B cell (primary cell): ENCODE data around the gene FBXO9. TPM values are rescaled to one million over a fixed set of nuclear protein-coding genes. Genes with fewer than 3 reads are reported as not detected.

Experiments
- ATAC-seq: fragments of 200-7000 bp; cut with Tn5 transposase; one replicate; pipeline ENCODE4 v1.10.0; 2021; ENCODE audit warnings: low read depth, mild to moderate bottlenecking, moderate number of reproducible peaks, moderate library complexity
- CTCF ChIA-PET: fragments of 350-600 bp; sonication (Branson Sonifier 250); formaldehyde crosslinking; loops from one replicate; lab custom pipeline; 2021; ENCODE audit warnings: antibody characterized with exemption, inconsistent platforms; lab: Charles Lee
- POLR2A ChIA-PET: fragments of 350-600 bp; sonication (Branson Sonifier 250); formaldehyde crosslinking; loops from one replicate; lab custom pipeline; 2021; ENCODE audit warnings: antibody characterized with exemption; lab: Charles Lee
- DNase-seq: peaks from one replicate; pipeline ENCODE4 v3.0.0; 2013
- H2AFZ ChIP-seq: 2 replicates; pipeline ENCODE4 v1.6.1; 2012; ENCODE audit warnings: mild to moderate bottlenecking, low read depth, low read length; ENCODE audit not compliant: insufficient read depth, poor library complexity, severe bottlenecking
- H3K27ac ChIP-seq, 2 donors: 1 replicate in 1 of 2; 2 replicates in 1 of 2; pipeline ENCODE4 v1.5.1; 2012 to 2013; ENCODE audit warnings: low read length in 2 of 2, mild to moderate bottlenecking in 2 of 2, moderate library complexity in 1 of 2
- H3K27me3 ChIP-seq, 4 experiments: fragments of 200-600 bp in 1 of 4; sonication (generic) in 1 of 4; replicated peaks in 1 of 4; 1 replicate in 2 of 4; 2 replicates in 2 of 4; pipeline versions ENCODE4 v1.6.1 to v1.7.0; 2013 to 2016; ENCODE audit warnings: low read length in 3 of 4, mild to moderate bottlenecking in 2 of 4, mixed read lengths in 1 of 4, moderate library complexity in 1 of 4; ENCODE audit not compliant: insufficient read depth in 4 of 4, control insufficient read depth in 3 of 4; ENCODE audit errors: control extremely low read depth in 1 of 4
- H3K36me3 ChIP-seq, 2 experiments: replicated peaks in 1 of 2; 1 replicate in 1 of 2; 2 replicates in 1 of 2; pipeline versions ENCODE4 v1.6.1 to v1.7.1; 2013; ENCODE audit warnings: low read length in 1 of 2; ENCODE audit not compliant: insufficient read depth in 2 of 2, control insufficient read depth in 1 of 2; ENCODE audit errors: control extremely low read depth in 1 of 2, extremely low read depth in 1 of 2
- H3K4me1 ChIP-seq, 2 donors: fragments of 200-600 bp in 1 of 2; sonication (generic) in 1 of 2; 1 replicate in 1 of 2; 2 replicates in 1 of 2; pipeline versions ENCODE4 v1.5.1 to v1.6.1; 2013 to 2017; ENCODE audit warnings: low read length in 2 of 2; ENCODE audit not compliant: control insufficient read depth in 2 of 2, insufficient read depth in 2 of 2
- H3K4me2 ChIP-seq: replicated peaks from 2 replicates; pipeline ENCODE3; 2012; ENCODE audit warnings: mild to moderate bottlenecking, low read depth, low read length; ENCODE audit not compliant: poor library complexity, severe bottlenecking
- H3K4me3 ChIP-seq, 5 experiments: fragments of 200-600 bp in 1 of 5; sonication (generic) in 1 of 5; 1 replicate in 3 of 5; 2 replicates in 2 of 5; pipeline versions ENCODE4 v1.5.1 to v1.7.0; 2011 to 2016; ENCODE audit warnings: low read length in 4 of 5, mild to moderate bottlenecking in 4 of 5, low read depth in 2 of 5, control low read depth in 1 of 5, moderate library complexity in 1 of 5; ENCODE audit not compliant: insufficient read depth in 1 of 5; ENCODE audit errors: control extremely low read depth in 1 of 5, extremely low read depth in 1 of 5
- H3K79me2 ChIP-seq: fragments of 200-600 bp; sonication (generic); one replicate; pipeline ENCODE4 v1.6.0; 2016; ENCODE audit warnings: low read length; ENCODE audit not compliant: control insufficient read depth, insufficient read depth
- H3K9ac ChIP-seq: fragments of 200-600 bp; sonication (generic); 2 replicates; pipeline ENCODE4 v1.6.1; 2017; ENCODE audit warnings: mild to moderate bottlenecking, low read length, moderate library complexity
- H3K9me3 ChIP-seq, 3 donors: one replicate each; pipeline versions ENCODE4 v1.6.1 to v1.7.1; 2013; ENCODE audit warnings: low read length in 2 of 3; ENCODE audit not compliant: control insufficient read depth in 2 of 3, insufficient read depth in 1 of 3; ENCODE audit errors: control extremely low read depth in 1 of 3
- H4K20me1 ChIP-seq: 2 replicates; pipeline ENCODE4 v1.6.0; 2012; ENCODE audit warnings: mild to moderate bottlenecking, low read length; ENCODE audit not compliant: insufficient read depth, control insufficient read depth, poor library complexity, severe bottlenecking
- H3K27ac Mint-ChIP-seq: one replicate; pipeline ENCODE4 v1.8.0; 2021; ENCODE audit warnings: mixed read lengths
- H3K27me3 Mint-ChIP-seq: one replicate; pipeline ENCODE4 v1.8.0; 2021; ENCODE audit warnings: mixed read lengths
- H3K4me1 Mint-ChIP-seq: one replicate; pipeline ENCODE4 v1.8.0; 2021; ENCODE audit warnings: mixed read lengths
- H3K4me3 Mint-ChIP-seq: one replicate; pipeline ENCODE4 v1.8.0; 2021; ENCODE audit warnings: mixed read lengths
- H3K9me3 Mint-ChIP-seq: one replicate; pipeline ENCODE4 v1.8.0; 2022; ENCODE audit warnings: mixed read lengths; ENCODE audit not compliant: insufficient read depth
- EZH2 ChIP-seq: IDR thresholded peaks from 2 replicates; pipeline ENCODE4 v1.6.1; 2012; ENCODE audit warnings: borderline replicate concordance, low read depth, mild to moderate bottlenecking, moderate library complexity, low read length; ENCODE audit not compliant: insufficient read depth, poor library complexity, severe bottlenecking
- WGBS: methylation state at CpG from one replicate; pipeline ENCODE4 v1.1.5; 2013; ENCODE audit warnings: missing lambda C conversion rate; ENCODE audit not compliant: insufficient coverage; 5-methylcytosine and 5-hydroxymethylcytosine counted together
- intact Hi-C: fragments of 100-400 bp; cut with micrococcal nuclease; formaldehyde crosslinking; loops from one replicate; pipeline ENCODE4 v1.10.0; 2022
- polyA plus RNA-seq: library from polyadenylated mRNA; depleted of rRNA; stranded (reverse); fragments of >200 nt; gene quantifications from 2 replicates; pipeline ENCODE4 v1.2.3, GENCODE V29; 2012
- total RNA-seq, 2 donors: library from RNA; stranded (reverse); fragments of 120-200 nt in 1 of 2; gene quantifications; 1 replicate in 1 of 2; 2 replicates in 1 of 2; pipeline versions ENCODE4 v1.2.3 to v1.2.4, GENCODE V29; 2013 to 2022
- TF ChIP-seq, protein P1 (sequence below): fragments of 200-600 bp; IDR thresholded peaks from one replicate; pipeline ENCODE4 v1.8.0; 2022; ENCODE audit warnings: antibody characterized with exemption, mild to moderate bottlenecking

FBXO9 gene
- total and polyA plus RNA-seq, 2 donors (not counting 1 experiment from before 2014, with no cell fraction given), result 105 TPM

DNA sequence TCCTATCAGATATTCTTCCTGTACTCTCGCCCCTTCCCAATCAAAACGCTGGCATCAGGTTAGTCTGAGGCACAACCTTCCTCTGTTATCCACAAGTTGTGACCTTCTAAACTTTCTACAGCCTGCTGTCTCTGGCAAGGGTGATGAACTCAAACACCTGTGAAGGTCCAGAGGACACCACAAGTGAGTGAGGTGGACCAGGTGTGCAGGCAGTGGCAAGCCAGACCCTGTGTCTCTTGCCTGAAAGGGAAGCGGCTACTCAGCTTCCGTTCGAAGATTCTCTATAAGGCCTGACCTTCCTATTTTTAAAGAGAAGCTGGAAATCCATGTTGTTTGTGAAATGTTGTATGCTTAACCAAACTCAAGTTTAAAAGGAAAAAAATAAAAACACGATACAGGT, 46.7 kb downstream of the FBXO9 start:
- 89% methylated on average over 2 of the region's 6 CpGs for WGBS
- H3K79me2 ChIP-seq, result no peaks in the 10 kb centered on the region
- H3K9me3 ChIP-seq, result peaks cover 0 to 2% (median 1%) of the 10 kb centered on the region in 3 donors
- no peak overlapping the region for H3K4me3 ChIP-seq
- Mint-ChIP-seq H3K9me3 (peaks cover 7% of the 10 kb centered on the region), H3K27me3 (no peaks in the 10 kb centered on the region), H3K4me3 (no peak overlapping the region), H3K4me1 (no peaks in the 10 kb centered on the region), H3K27ac (no peak overlapping the region)
- no peak overlapping the region for H2AFZ ChIP-seq
- H3K9ac ChIP-seq, result no peak overlapping the region
- no peak overlapping the region for H3K27ac ChIP-seq
- H3K4me1 ChIP-seq, result no peaks in the 10 kb centered on the region
- no peak for TF ChIP-seq EZH2
- TF ChIP-seq, protein P1, sequence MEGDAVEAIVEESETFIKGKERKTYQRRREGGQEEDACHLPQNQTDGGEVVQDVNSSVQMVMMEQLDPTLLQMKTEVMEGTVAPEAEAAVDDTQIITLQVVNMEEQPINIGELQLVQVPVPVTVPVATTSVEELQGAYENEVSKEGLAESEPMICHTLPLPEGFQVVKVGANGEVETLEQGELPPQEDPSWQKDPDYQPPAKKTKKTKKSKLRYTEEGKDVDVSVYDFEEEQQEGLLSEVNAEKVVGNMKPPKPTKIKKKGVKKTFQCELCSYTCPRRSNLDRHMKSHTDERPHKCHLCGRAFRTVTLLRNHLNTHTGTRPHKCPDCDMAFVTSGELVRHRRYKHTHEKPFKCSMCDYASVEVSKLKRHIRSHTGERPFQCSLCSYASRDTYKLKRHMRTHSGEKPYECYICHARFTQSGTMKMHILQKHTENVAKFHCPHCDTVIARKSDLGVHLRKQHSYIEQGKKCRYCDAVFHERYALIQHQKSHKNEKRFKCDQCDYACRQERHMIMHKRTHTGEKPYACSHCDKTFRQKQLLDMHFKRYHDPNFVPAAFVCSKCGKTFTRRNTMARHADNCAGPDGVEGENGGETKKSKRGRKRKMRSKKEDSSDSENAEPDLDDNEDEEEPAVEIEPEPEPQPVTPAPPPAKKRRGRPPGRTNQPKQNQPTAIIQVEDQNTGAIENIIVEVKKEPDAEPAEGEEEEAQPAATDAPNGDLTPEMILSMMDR, result no peak
- H4K20me1 ChIP-seq, result no peaks in the 10 kb centered on the region
- H3K27me3 ChIP-seq, result no peaks in the 10 kb centered on the region
- intact Hi-C loops, result no loop called here
- POLR2A ChIA-PET, result no interaction called here
- ATAC-seq (no peak), DNase-seq (no peak)
- no peak overlapping the region for H3K4me2 ChIP-seq
- no peaks in the 10 kb centered on the region for H3K36me3 ChIP-seq
- CTCF ChIA-PET, result interaction anchor here (1.5 kb wide), 1 partner anchor 42 kb away, joined by 3 read pairs; no protein-coding TSS in a partner anchor

DNA sequence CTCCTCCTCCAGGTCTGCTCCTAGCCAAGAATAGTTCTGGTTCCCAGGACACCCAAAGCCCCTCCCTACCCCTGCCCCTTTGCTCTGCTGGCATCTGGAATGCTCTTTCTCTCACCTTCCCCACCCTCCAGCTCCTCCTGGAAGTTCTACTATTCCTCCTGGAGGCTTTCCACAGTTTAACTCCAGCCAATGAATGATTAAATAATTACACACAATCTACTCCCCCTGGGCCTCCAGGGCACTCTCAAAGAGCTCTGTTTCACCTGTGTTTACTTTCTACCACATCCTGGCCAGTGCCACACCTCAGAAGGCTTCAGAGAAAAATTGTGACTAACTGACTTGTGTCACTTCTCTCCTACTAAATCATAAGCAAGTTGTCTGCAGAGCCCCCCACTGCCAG, 47.2 kb downstream of the FBXO9 start:
- TF ChIP-seq EZH2, result no peak
- TF ChIP-seq, protein P1, result no peak
- Histone ChIP-seq H4K20me1 (no peaks in the 10 kb centered on the region), H3K27me3 (no peaks in the 10 kb centered on the region), H3K79me2 (no peaks in the 10 kb centered on the region), H3K4me1 (no peaks in the 10 kb centered on the region), H3K27ac (no peak overlapping the region), H3K36me3 (no peaks in the 10 kb centered on the region), H3K9ac (no peak overlapping the region), H2AFZ (no peak overlapping the region), H3K9me3 (peaks cover 0 to 2% (median 1%) of the 10 kb centered on the region in 3 donors), H3K4me2 (no peak overlapping the region), H3K4me3 (no peak overlapping the region)
- Mint-ChIP-seq H3K27me3 (no peaks in the 10 kb centered on the region), H3K27ac (no peak overlapping the region), H3K9me3 (peaks cover 7% of the 10 kb centered on the region), H3K4me1 (no peaks in the 10 kb centered on the region), H3K4me3 (no peak overlapping the region)
- ATAC-seq (no peak), DNase-seq (no peak)
- intact Hi-C loops, result no loop called here
- POLR2A ChIA-PET, result no interaction called here
- CTCF ChIA-PET, result interaction anchor here (1.5 kb wide), 1 partner anchor 41 kb away, joined by 3 read pairs; no protein-coding TSS in a partner anchor
